Gastroesophageal sphincter (tissue), 3 donors: Measurements from ENCODE around the gene ARRB1.

ENCODE experiments used
- CTCF ChIP-seq, 4 experiments: fragments of 200-600 bp in 2 of 4; fragments of 450-650 bp in 2 of 4; sonication (generic) in 1 of 4; IDR thresholded peaks; one replicate each; pipeline ENCODE4 v1.5.1; 2017 to 2019; ENCODE audit warnings: antibody characterized with exemption in 4 of 4, mild to moderate bottlenecking in 2 of 4, moderate library complexity in 2 of 4
- EP300 ChIP-seq: sonication (generic); formaldehyde crosslinking; IDR thresholded peaks from one replicate; pipeline ENCODE4 v1.6.1; 2017; ENCODE audit warnings: antibody characterized with exemption, mild to moderate bottlenecking
- POLR2A ChIP-seq, 2 donors: fragments of 450-650 bp; IDR thresholded peaks; one replicate each; pipeline ENCODE4 v1.6.1; 2017; ENCODE audit warnings: antibody characterized with exemption in 2 of 2, mild to moderate bottlenecking in 2 of 2, moderate library complexity in 1 of 2

- TF ChIP-seq CTCF (IDR thresholded peaks at IDR 0.05), result no peak
- TF ChIP-seq POLR2A (IDR thresholded peaks at IDR 0.05), result no peak
- no peak for TF ChIP-seq EP300
Measured at GRCh38 chr11:75283391-75283931, 68.0 kb downstream of the ARRB1 start.
